Pulmonary artery endothelial cell (primary cell): ENCODE results near the gene PSMB11. TPM values are rescaled to one million over a fixed set of nuclear protein-coding genes. Genes with fewer than 3 reads are reported as not detected.
"Not testable (repeated sequence)": the region's sequence is repeated elsewhere in the genome, so short reads cannot be mapped to it uniquely, and the experiment has no call there.

Experiments used
- DNase-seq: peaks from one replicate; pipeline ENCODE4 v3.0.0-alpha.2; 2011; ENCODE audit warnings: low read depth, low spot score
- total RNA-seq: library from RNA; depleted of rRNA; stranded (reverse); fragments of >200 nt; gene quantifications from 2 replicates; pipeline ENCODE4 v1.2.3, GENCODE V29; 2014

The PSMB11 gene
- total RNA-seq, 1 donor from 2014 or later: not detected

GRCh38 chr14:23013749-23014054, 28.3 kb upstream of the PSMB11 start:
- DNase-seq: not testable (repeated sequence)

DNA sequence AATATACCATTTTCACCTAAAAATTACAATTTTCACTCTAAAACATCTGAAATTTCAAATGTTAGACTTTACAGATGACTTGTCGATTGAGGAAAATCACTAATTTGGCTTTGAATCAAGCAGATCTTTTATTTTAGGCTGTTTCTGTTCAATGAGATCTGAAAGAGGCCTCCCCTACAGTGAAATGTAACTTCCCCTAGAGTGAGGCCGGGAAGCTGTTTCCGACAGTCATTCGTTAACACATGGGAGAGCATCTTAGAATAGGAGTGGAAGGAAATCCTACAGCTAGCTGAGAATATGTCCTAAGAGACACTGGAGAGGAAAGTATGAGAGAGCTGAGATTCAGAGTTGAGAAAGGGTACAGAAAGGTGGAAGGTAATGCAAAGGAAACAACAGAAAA, 26.4 kb upstream of the PSMB11 start:
- no peak for DNase-seq

- DNase-seq: no peak
These were observed 24.9 kb upstream of the PSMB11 start for GRCh38 chr14:23017091-23017490.

- no peak for DNase-seq
These were observed 23.9 kb upstream of the PSMB11 start for GRCh38 chr14:23018107-23018506.

DNA sequence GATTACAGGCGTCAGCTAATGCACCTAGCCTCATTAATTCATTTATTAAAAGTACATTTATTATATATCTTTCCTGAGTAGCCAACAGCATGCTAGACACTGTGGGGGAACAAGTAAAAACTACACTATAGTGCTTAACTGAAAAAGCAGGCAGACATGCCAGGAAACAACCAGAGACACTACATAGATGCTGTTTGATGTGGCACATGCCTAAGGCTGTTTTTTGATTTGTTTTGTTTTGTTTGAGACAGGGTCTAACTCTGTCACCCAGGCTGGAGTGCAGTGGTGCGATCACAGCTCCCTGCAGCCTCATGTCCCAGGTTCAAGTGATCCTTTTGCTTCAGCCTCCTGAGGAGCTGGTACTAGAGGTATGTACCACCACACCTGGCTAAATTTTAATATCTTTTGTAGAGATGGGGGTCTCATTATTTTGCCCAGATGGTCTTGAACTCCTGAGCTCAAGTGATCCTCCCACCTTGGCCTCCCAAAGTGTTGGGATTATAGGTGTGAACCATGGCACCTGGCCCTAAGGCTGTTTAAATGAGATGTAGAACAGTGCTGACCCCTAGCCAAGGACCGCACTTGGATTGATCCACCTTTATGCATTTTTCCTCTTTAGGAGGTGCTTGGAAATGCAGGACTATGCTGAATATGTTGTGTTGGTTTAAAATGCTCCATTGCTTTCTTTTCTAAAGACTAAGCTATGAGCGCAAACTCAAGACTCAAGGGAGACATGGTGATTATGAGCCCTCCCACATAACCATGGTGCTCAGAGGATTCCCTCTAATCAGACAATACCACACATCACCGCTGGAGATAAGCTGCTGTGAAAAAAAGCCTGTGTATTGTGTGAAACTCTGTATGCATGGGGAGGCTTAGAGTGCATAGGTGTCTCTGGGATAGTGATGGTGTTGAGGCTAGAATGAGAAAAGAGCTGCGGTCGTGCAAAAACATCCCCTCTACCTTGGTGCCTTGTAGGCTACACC, 21.6 kb upstream of the PSMB11 start:
- DNase-seq: no peak

GRCh38 chr14:23021434-23021833, 20.6 kb upstream of the PSMB11 start:
- no peak for DNase-seq

DNA sequence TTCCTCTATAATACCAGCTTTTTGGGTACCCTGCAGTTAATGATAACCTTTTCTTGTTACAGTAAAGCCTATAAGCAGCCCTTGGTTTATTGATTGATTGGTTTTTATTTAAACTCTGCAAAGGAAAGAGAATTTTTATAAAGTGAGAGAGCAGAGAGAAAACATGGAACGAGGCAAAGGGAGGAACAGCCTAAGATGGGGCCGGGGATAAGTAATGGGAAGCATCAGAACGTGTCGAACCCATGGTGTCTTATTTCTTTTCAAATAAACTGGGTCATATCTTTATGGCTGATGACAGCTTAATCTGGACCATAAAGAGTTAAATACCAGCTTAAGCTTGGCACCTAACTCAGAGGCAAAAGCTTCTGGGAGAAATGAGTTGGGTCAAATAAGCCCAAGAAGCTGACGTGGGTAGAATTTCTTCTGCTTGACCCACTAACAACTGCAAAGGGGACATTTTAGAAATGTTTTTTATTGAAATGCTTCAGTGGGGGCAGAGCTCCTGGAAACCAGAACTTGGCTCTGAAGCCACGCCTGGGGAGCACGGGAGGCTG, 20.0 kb upstream of the PSMB11 start:
- no peak for DNase-seq

DNA sequence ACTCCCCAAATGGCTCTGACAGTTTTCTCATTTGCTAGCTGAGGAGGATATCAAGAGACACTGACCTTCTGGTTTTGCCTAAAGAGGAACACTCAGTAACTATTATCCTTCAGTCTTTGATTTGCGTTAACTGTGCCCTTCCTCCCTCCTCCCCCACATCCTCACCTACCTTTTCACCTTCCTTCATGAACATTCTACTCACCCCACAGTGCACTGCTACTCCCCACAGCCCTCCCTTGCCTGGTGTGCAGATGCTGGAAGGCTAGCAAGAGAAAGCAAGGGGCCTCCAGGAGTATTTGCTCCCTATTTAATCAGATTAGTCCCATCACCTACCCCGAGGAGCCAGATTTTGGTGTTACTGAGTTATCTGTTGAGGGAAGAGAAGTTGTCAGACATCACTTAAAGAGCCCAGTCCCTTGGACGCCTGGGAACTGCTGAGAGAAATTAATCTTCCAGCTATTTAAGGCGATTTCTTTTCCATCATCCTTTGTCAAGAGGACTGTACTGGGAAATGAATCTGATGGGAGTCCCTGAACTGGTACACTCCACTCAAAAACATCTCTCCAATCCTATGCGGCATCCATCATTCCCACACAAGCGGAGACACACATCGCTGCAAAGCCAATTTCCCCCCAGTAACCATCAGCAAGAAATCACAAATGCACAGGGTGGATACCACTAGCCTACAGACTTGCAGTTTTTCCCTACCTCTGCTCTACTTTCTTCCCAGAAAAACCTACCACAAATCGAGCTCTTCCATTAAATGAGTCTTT, 18.8 kb upstream of the PSMB11 start:
- no peak for DNase-seq

- DNase-seq: no peak
These were observed 18.2 kb upstream of the PSMB11 start for GRCh38 chr14:23023795-23024152.

DNA sequence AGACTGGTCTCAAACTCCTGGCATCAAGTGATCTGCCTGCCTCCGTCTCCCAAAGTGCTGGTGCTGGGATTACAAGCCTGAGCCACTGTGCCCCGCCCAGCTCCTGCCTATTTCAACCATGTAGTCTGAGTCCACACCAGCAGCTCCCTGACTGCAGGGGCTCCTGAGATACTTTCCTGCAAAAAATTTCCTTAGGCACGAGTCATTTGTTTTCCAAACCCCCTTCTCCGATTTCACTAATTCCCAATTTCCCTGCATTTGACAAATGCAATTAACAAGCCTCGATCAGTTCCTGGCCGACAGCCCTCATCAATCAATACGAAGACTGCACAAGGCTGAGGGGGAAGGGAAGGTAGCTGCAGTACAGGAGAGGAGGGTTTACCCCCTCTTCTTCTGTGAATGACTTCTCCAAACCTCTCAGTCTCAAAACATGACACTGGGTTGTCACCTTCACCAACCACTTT, 17.4 kb upstream of the PSMB11 start:
- DNase-seq: no peak

DNA sequence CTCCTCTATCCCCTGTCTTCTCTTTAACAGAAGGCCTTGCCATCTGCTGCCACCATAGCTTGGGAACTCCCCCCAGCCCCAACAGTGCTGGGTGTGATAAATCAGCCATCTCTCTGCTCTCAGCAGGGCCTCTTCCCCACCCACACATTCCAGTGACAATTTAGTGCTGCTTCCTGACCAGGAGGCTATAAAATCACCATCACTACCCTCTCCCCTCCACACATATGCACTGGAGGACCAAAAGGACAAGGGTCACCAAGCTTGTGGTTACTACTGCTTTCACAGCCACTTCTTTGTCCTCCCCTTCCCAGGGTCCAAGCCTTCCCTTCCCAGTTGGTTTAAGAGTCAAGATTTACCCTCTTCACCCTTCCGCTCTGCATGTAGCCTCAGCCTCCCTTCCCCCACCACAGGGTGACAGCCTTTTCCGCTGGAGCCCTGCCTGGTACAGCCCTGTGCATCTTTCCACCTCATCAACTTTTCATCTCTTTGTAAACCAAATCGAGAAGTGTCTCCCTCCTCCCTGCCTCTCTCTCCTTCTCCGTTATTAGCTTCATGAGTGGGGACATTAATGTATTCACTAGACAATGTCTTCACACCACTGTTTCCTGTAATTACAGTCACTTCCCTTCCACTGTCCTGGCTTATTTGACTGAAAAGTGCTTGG, 16.7 kb upstream of the PSMB11 start:
- DNase-seq: no peak

- DNase-seq: no peak
These were observed 13.2 kb upstream of the PSMB11 start for GRCh38 chr14:23028799-23029198.

- no peak for DNase-seq
These were observed 11.1 kb upstream of the PSMB11 start for GRCh38 chr14:23030936-23031335.

- no peak for DNase-seq
These were observed 8.7 kb upstream of the PSMB11 start for GRCh38 chr14:23033251-23033727.

- DNase-seq: no peak
These were observed 8.1 kb upstream of the PSMB11 start for GRCh38 chr14:23033801-23034497.

GRCh38 chr14:23034498-23035302, 7.3 kb upstream of the PSMB11 start, which contains the start of gene PSMB5:
Gene PSMB5, minus strand, starts transcription at chr14:23034900. Its CDS starts 19 bp downstream, at chr14:23034881.
- DNase-seq: peak; percentile 92

DNA sequence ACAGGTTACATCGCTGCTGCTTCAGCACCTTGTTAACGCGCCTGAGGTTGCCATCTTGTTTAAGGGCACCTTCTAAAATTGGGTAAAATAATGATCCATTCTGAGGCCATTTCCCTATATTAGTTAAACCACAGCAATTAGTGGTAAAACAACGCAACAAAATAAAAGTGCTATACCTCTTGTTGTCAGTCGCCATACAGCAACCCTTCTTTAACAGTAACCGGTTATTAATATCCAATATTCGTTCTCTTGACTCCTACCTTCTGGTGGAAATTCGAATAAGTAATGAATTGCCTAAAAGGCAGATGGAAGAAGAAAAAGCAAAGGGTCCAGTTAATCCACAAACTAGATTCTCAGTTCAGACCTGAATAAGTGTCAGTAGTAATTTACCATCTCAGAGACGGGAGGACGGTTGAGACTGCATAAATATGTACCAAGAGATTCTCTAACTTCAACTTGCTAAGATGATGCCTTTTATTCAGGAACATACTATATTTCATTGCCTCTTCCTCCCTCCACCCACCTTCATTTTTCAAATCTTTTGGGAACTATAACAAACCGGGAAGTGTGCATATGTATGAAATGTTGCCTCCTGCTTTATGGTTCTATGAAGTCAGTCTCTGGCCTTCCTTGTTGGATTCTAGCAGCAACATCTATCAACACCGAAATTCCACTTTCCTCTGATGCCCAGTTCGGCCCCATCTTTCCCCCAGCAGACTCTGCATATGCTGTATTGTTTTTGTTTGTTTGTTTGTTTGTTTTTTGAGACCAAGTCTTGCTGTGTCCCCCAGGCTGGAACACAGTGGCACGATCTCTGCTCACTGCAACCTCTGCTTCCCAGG, 6.5 kb upstream of the PSMB11 start:
- no peak for DNase-seq

- no peak for DNase-seq
These were observed 1.9 kb upstream of the PSMB11 start for GRCh38 chr14:23040100-23040499.

GRCh38 chr14:23041729-23042128, 283 bp upstream of the PSMB11 start:
- no peak for DNase-seq
